GM12878 (cell line): ENCODE measurements around the gene FURIN. TPM values are rescaled to one million over a fixed set of nuclear protein-coding genes. Genes with fewer than 3 reads are reported as not detected.

Experiments
- ATAC-seq: fragments of 200-7000 bp; cut with Tn5 transposase; 3 replicates; pipeline ENCODE4 v1.9.1; 2020; ENCODE audit warnings: mild to moderate bottlenecking, moderate library complexity
- BruUV-seq: library from RNA; stranded (reverse); fragments of 400-500 nt; replicated peaks from 2 replicates; lab custom pipeline; 2021; lab: Mats Ljungman, UMichigan
- CTCF ChIA-PET: fragments of 300-600 bp; sonication (Branson Sonifier 250); formaldehyde crosslinking; extraction: SDS; loops from one replicate; lab custom pipeline; 2021; ENCODE audit warnings: inconsistent platforms; lab: Yijun Ruan, JAX
- POLR2A ChIA-PET: fragments of 350-600 bp; formaldehyde crosslinking; extraction: SDS; loops from one replicate; lab custom pipeline; 2021; ENCODE audit warnings: inconsistent platforms; lab: Charles Lee
- RAD21 ChIA-PET: fragments of 300-600 bp; sonication (Branson Sonifier 250); formaldehyde crosslinking; loops from one replicate; lab custom pipeline; 2023; ENCODE audit warnings: antibody characterized with exemption; ENCODE audit not compliant: unreplicated experiment; lab: Charles Lee
- SMC1A ChIA-PET: fragments of 300-600 bp; sonication (Branson Sonifier 250); formaldehyde crosslinking; loops from one replicate; lab custom pipeline; 2023; ENCODE audit not compliant: unreplicated experiment, uncharacterized antibody; lab: Charles Lee
- DNase-seq: peaks from one replicate; pipeline ENCODE4 v3.0.0-alpha.2; 2011; ENCODE audit warnings: low read depth, low spot score
- FAIRE-seq: peaks from 3 replicates; lab custom pipeline; 2011; peaks lifted over from hg19 to GRCh38; lab: Jason Lieb, UNC
- H2AFZ ChIP-seq: 2 replicates; pipeline ENCODE4 v1.6.0; 2011; ENCODE audit warnings: low read depth, low read length, control low read depth; ENCODE audit not compliant: control insufficient read depth
- H3K27ac ChIP-seq: 2 replicates; pipeline ENCODE4 v1.5.1; 2011; ENCODE audit warnings: control low read depth; ENCODE audit not compliant: control insufficient read depth, insufficient read depth
- H3K27me3 ChIP-seq, 2 experiments: replicated peaks in 1 of 2; 2 replicates each; pipeline versions ENCODE4 v1.6.0 to v1.6.1; 2011; ENCODE audit warnings: low read length in 1 of 2; ENCODE audit not compliant: control insufficient read depth in 2 of 2, insufficient read depth in 2 of 2
- H3K36me3 ChIP-seq, 2 experiments: 2 replicates each; pipeline ENCODE4 v1.5.1; 2011; ENCODE audit warnings: low read length in 1 of 2; ENCODE audit not compliant: control insufficient read depth in 2 of 2, insufficient read depth in 2 of 2
- H3K4me1 ChIP-seq: 2 replicates; pipeline ENCODE4 v1.6.1; 2011; ENCODE audit warnings: mild to moderate bottlenecking, low read length, moderate library complexity, mixed read lengths; ENCODE audit not compliant: control insufficient read depth, insufficient read depth
- H3K4me2 ChIP-seq: 2 replicates; pipeline ENCODE4 v1.6.0; 2011; ENCODE audit warnings: control low read depth; ENCODE audit not compliant: control insufficient read depth, insufficient read depth
- H3K4me3 ChIP-seq: fragments of 200-600 bp; sonication (generic); 2 replicates; pipeline ENCODE4 v1.5.1; 2016
- H3K79me2 ChIP-seq: 2 replicates; pipeline ENCODE4 v1.6.0; 2011; ENCODE audit warnings: low read length; ENCODE audit not compliant: control insufficient read depth, insufficient read depth
- H3K9ac ChIP-seq: 2 replicates; pipeline ENCODE4 v1.8.0; 2011; ENCODE audit warnings: low read length, control low read depth, mixed read lengths; ENCODE audit not compliant: control insufficient read depth, insufficient read depth
- H3K9me3 ChIP-seq: replicated peaks from 3 replicates; pipeline ENCODE4 v1.5.1; 2011; ENCODE audit warnings: mild to moderate bottlenecking, low read length; ENCODE audit not compliant: control insufficient read depth, insufficient read depth
- H4K20me1 ChIP-seq: 2 replicates; pipeline ENCODE4 v1.6.0; 2011; ENCODE audit not compliant: control insufficient read depth, insufficient read depth
- BACH1 ChIP-seq: fragments of 450-650 bp; IDR thresholded peaks from 2 replicates; pipeline ENCODE4 v1.6.1; 2017; ENCODE audit warnings: mild to moderate bottlenecking, borderline replicate concordance
- GATAD2B ChIP-seq: fragments of 450-650 bp; conservative IDR thresholded peaks from 2 replicates; pipeline ENCODE4 v1.6.1; 2017; ENCODE audit warnings: low read depth, mild to moderate bottlenecking, moderate library complexity
- SMAD5 ChIP-seq: IDR thresholded peaks from 2 replicates; pipeline ENCODE4 v1.6.1; 2016; ENCODE audit warnings: antibody characterized with exemption, low read depth
- SUZ12 ChIP-seq: fragments of 200-600 bp; sonication (generic); IDR thresholded peaks from one replicate; pipeline ENCODE4 v1.6.1; 2018; ENCODE audit warnings: antibody characterized with exemption, mild to moderate bottlenecking; ENCODE audit not compliant: unreplicated experiment
- TCF7 ChIP-seq: IDR thresholded peaks from 2 replicates; pipeline ENCODE4 v1.6.1; 2014; ENCODE audit warnings: antibody characterized with exemption, borderline replicate concordance
- YBX1 ChIP-seq: fragments of 450-650 bp; IDR thresholded peaks from 2 replicates; pipeline ENCODE4 v1.6.1; 2016; ENCODE audit warnings: antibody characterized with exemption
- ZNF622 ChIP-seq: fragments of 450-650 bp; IDR thresholded peaks from 2 replicates; pipeline ENCODE4 v1.6.1; 2017; ENCODE audit warnings: mild to moderate bottlenecking, inconsistent platforms
- WGBS: methylation state at CpG from one replicate; pipeline ENCODE4 v1.1.6; 2016; ENCODE audit warnings: low lambda C conversion rate; ENCODE audit not compliant: insufficient replicate concordance, insufficient coverage; ENCODE audit errors: missing lambda C conversion rate; 5-methylcytosine and 5-hydroxymethylcytosine counted together
- in situ Hi-C: fragments of 300-500 bp; cut with MboI; formaldehyde crosslinking; loops from 9 replicates; pipeline ENCODE4 v1.14.3; 2018; ENCODE audit warnings: mixed read lengths
- intact Hi-C: fragments of 100-400 bp; cut with micrococcal nuclease; formaldehyde crosslinking; loops from one replicate; pipeline ENCODE4 v1.14.2; 2022; ENCODE audit not compliant: unreplicated experiment
- polyA plus RNA-seq, 11 experiments: library from polyadenylated mRNA; depleted of rRNA in 4 of 11; unstranded in 6 of 11; stranded (reverse) in 5 of 11; fragments of >200 nt; fragmentation: Nextera tagmentation in 4 of 11; fragmentation: Illumina TruSeq in 1 of 11; extraction: Ambion mirVana in 4 of 11; extraction: Trizol in 1 of 11; gene quantifications; 1 replicate in 1 of 11; 2 replicates in 10 of 11; pipeline versions ENCODE4 v1.2.1 to v1.2.3, GENCODE V29; 2011 to 2016; ENCODE audit warnings: inconsistent platforms in 2 of 11, missing spikeins in 2 of 11, low read depth in 1 of 11
- total RNA-seq, 4 experiments: library from RNA; depleted of rRNA in 3 of 4; stranded (reverse); fragments of >200 nt in 3 of 4; fragmentation: Illumina TruSeq in 1 of 4; extraction: Trizol in 1 of 4; gene quantifications; 2 replicates each; pipeline versions ENCODE4 v1.2.1 to v1.2.3, GENCODE V29; 2013 to 2021
- TF ChIP-seq, protein P1 (sequence below): IDR thresholded peaks from 2 replicates; pipeline ENCODE4 v1.6.1; 2011; ENCODE audit warnings: low read depth, mild to moderate bottlenecking, low read length, moderate library complexity, borderline replicate concordance; ENCODE audit errors: extremely low read depth

FURIN gene
- total and polyA plus RNA-seq, 10 of the 15 experiments (the other 5 are each of a cell fraction or from before 2014, with no cell fraction given) = 0.47 to 39.9 (median 8.0) TPM

DNA sequence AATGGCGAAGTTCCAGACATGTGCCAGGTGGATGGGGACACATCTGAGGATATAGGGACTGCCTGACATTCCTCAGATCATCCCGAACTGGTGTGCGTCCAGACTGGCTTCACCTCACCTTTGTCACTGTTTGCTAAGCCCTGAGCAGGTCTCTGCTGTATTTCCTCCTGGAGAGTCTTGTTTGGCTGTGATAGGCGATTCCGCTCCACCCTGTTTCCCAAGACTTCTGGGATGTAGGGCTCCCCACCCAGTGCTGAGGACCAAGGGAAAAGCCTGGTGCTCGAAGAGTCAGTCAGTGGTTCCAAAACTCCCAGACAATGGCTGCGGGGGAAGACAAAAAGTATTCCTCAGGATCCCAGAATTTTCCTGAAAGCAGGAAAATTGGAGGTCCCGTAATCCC lies 11.1 kb upstream of the FURIN start:
- Histone ChIP-seq H3K9ac (no peak overlapping the region), H3K4me3 (no peak overlapping the region), H3K27ac (no peak overlapping the region), H3K36me3 (no peaks in the 10 kb centered on the region), H3K79me2 (no peaks in the 10 kb centered on the region), H3K4me2 (no peak overlapping the region), H4K20me1 (no peaks in the 10 kb centered on the region), H3K4me1 (peaks cover 45% of the 10 kb centered on the region), H2AFZ (no peak overlapping the region), H3K27me3 (no peaks in the 10 kb centered on the region), H3K9me3 (no peaks in the 10 kb centered on the region)
- no peak for DNase-seq
- in situ Hi-C loops (no loop called here), intact Hi-C loops (loop anchor here (10.0 kb wide), 1 partner anchor 77 kb away; the partner anchor contains the start of genes HDDC3 and UNC45A)
- TF ChIP-seq ZNF622 (no peak), GATAD2B (no peak), YBX1 (no peak), SMAD5 (no peak), SUZ12 (no peak), BACH1 (no peak), TCF7 (no peak)
- TF ChIP-seq, protein P1, sequence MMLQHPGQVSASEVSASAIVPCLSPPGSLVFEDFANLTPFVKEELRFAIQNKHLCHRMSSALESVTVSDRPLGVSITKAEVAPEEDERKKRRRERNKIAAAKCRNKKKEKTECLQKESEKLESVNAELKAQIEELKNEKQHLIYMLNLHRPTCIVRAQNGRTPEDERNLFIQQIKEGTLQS = no peak
- ATAC-seq = no peak
- BruUV-seq = no TSS peak
- ChIA-PET RAD21 (no interaction called here), CTCF (interaction anchor here (1.3 kb wide), 1 partner anchor 15 kb away, joined by 3 read pairs; no protein-coding TSS in a partner anchor), SMC1A (interaction anchor here (1.3 to 1.4 kb wide), 2 partner anchors 13 to 27 kb away, joined by 3 to 4 read pairs; partner anchors contain the start of gene FES), POLR2A (no interaction called here)
- 76% methylated on average over 8 of the region's 8 CpGs for WGBS
- no peak for FAIRE-seq
